ENCODE data around the gene KIF3B.
"Not testable (repeated sequence)": the region's sequence is repeated elsewhere in the genome, so short reads cannot be mapped to it uniquely, and the experiment has no call there.

The KIF3B gene

DNA sequence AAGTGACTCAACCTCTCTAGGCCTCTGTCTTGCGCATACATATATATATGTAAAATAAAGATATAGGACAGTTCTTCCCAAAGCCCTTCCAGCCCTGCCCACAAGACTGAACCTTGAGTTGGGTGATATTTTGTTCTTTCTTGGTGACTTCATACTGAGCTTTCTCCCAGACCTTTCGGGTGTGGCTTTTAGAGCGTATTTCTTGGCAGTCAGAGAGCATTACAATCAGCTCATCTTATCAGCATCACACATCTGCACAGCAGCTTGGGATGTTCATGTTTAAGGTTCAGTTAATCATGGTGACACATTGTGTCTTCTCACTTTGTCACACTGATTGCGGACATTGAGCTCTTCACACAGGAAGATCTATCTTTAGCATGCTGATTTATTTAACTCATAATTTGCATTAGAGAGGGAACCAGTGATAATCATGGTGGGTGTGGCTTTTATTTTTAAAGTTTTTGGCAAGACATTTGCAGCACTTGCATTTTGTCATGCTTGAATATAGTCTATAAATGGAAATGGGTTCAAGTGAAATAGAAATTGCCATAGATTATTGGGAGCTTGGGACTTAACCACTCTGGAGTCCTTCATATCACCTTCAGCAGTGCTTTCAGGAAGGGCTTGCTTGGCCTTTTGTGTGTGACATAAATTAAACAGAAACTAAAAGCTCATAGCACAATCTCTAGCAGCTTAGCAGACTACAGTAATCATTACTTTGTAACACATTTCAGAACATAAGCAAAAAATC is 8.3 kb downstream of the KIF3B start:
- Histone ChIP-seq H3K27ac (ENCODE audit: low read depth, low read length) (no peak overlapping the region), H3K4me1 (ENCODE audit: control insufficient read depth, insufficient read depth, low read length) (no peaks in the 10 kb centered on the region), H3K9me3 (ENCODE audit: control insufficient read depth, insufficient read depth, low read depth, low read length) (no peaks in the 10 kb centered on the region), H3K27me3 (ENCODE audit: control insufficient read depth, insufficient read depth, low read length) (no peaks in the 10 kb centered on the region), H3K36me3 (ENCODE audit: control insufficient read depth, insufficient read depth, low read length) (no peaks in the 10 kb centered on the region), H3K4me3 (ENCODE audit: low read depth, low read length) (no peak overlapping the region), H3K9ac (ENCODE audit: low read length) (no peak overlapping the region)

DNA sequence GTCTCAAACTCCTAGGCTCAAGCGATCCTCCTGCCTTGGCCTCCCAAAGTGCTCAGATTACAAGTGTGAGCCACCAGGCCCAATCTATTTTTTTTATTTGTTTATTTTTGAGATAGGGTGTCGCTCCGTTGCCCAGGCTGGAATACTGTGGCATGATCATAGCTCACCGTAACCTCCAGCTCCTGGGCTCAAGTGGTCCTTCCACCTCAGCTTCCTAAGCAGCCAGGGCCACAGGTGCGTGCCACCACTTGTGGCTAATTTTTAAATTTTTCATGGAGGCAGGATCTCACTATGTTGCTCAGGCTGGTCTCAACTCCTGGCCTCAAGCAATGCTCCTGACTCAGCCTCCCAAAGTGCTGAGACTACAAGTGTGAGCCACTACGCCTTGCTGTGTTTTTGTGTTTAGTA is 9.8 kb downstream of the KIF3B start:
- H3K27me3 ChIP-seq (ENCODE audit: control insufficient read depth, insufficient read depth, low read length), result no peaks in the 10 kb centered on the region
- H3K9me3 ChIP-seq (ENCODE audit: control insufficient read depth, insufficient read depth, low read depth, low read length), result no peaks in the 10 kb centered on the region
- no peaks in the 10 kb centered on the region for H3K4me1 ChIP-seq (ENCODE audit: control insufficient read depth, insufficient read depth, low read length)
- no peak overlapping the region for H3K9ac ChIP-seq (ENCODE audit: low read length)
- no peak overlapping the region for H3K27ac ChIP-seq (ENCODE audit: low read depth, low read length)
- H3K36me3 ChIP-seq (ENCODE audit: control insufficient read depth, insufficient read depth, low read length), result no peaks in the 10 kb centered on the region
- no peak overlapping the region for H3K4me3 ChIP-seq (ENCODE audit: low read depth, low read length)

DNA sequence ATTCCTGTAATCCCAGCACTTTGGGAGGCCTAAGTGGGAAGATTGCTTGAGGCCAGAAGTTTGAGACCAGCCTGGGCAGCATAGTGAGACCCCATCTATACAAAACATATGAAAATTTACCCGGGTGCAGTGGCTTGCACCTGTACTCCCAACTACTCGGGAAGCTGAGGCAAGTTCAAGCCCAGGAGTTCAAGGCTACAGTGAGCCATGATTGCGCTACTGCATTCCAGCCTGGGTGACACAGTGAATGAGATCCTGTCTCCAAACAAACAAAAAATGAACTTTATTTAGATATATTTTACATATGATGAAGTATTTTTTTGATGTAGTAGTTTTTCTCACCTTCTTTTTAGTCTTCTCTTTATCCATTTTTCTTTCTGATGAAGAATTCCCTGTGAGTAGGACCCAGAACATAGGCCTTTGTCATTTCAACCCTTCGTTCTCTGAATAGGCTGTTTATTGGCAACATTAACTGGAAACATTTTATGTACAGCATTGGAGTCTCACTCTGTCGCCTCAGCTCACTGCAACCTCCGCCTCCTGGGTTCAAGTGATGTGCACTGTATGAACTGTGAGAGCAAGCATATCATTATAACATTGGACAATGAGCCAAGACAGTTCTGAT is 10.9 kb downstream of the KIF3B start:
- H3K4me1 ChIP-seq (ENCODE audit: control insufficient read depth, insufficient read depth, low read length), result no peaks in the 10 kb centered on the region
- H3K27ac ChIP-seq (ENCODE audit: low read depth, low read length), result no peak overlapping the region
- no peaks in the 10 kb centered on the region for H3K27me3 ChIP-seq (ENCODE audit: control insufficient read depth, insufficient read depth, low read length)
- H3K4me3 ChIP-seq (ENCODE audit: low read depth, low read length), result no peak overlapping the region
- no peaks in the 10 kb centered on the region for H3K9me3 ChIP-seq (ENCODE audit: control insufficient read depth, insufficient read depth, low read depth, low read length)
- no peak overlapping the region for H3K9ac ChIP-seq (ENCODE audit: low read length)
- no peaks in the 10 kb centered on the region for H3K36me3 ChIP-seq (ENCODE audit: control insufficient read depth, insufficient read depth, low read length)

DNA sequence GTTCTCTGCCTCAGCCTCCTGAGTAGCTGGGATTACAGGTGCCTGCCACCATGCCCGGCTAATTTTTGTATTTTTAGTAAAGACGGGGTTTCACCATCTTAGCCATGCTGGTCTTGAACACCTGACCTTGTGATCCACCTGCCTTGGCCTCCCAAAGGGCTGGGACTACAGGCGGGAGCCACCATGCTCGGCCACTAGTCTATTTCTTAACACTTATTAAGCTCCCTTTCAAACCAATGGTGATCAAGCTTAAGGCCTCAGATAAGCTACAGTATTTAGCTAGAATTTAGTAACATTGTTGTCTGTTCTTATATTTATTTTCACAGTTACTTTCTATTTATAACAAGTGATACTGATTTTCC is 11.8 kb downstream of the KIF3B start:
- not testable (repeated sequence) for H3K27me3 ChIP-seq (ENCODE audit: control insufficient read depth, insufficient read depth, low read length); H3K9me3 ChIP-seq (ENCODE audit: control insufficient read depth, insufficient read depth, low read depth, low read length); H3K4me1 ChIP-seq (ENCODE audit: control insufficient read depth, insufficient read depth, low read length); H3K9ac ChIP-seq (ENCODE audit: low read length); H3K27ac ChIP-seq (ENCODE audit: low read depth, low read length); H3K4me3 ChIP-seq (ENCODE audit: low read depth, low read length); H3K36me3 ChIP-seq (ENCODE audit: control insufficient read depth, insufficient read depth, low read length)

DNA sequence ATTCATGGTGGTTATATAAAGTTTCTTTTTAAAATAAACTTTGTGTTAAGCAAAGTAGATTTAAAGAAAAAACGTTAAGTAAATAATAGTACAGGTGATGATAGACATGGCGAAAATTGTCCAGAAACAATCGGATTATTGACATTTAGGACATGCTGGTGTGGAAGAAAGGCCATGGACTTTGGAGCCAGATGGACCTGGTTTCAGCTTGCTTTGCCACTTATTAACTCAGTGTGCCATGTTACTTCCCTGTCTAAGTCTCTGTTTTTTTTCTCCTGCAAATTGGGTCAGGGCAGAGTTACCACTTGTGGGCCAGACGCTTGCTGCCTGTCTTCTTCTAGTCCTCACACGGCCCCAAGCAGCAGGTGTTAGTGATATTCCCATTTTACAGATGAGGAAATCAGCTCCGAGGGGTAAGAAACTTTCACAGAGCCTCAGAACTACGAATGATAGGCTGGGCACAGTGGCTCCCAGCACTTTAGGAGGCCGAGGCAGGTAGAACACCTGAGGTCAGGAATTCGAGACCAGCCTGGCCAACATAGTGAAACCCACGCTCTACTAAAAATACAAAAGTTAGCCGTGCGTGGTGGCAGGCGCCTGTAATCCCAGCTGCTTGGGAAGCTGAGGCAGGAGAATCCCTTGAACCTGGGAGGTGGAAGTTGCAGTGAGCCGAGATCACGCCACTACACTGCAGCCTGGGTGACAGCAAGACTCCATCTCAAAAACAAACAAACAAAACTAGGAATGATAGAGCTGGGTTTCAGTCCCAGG is 12.4 kb downstream of the KIF3B start:
- H3K9ac ChIP-seq (ENCODE audit: low read length), result no peak overlapping the region
- no peaks in the 10 kb centered on the region for H3K27me3 ChIP-seq (ENCODE audit: control insufficient read depth, insufficient read depth, low read length)
- no peaks in the 10 kb centered on the region for H3K4me1 ChIP-seq (ENCODE audit: control insufficient read depth, insufficient read depth, low read length)
- no peaks in the 10 kb centered on the region for H3K36me3 ChIP-seq (ENCODE audit: control insufficient read depth, insufficient read depth, low read length)
- no peaks in the 10 kb centered on the region for H3K9me3 ChIP-seq (ENCODE audit: control insufficient read depth, insufficient read depth, low read depth, low read length)
- H3K27ac ChIP-seq (ENCODE audit: low read depth, low read length), result no peak overlapping the region
- H3K4me3 ChIP-seq (ENCODE audit: low read depth, low read length), result no peak overlapping the region

DNA sequence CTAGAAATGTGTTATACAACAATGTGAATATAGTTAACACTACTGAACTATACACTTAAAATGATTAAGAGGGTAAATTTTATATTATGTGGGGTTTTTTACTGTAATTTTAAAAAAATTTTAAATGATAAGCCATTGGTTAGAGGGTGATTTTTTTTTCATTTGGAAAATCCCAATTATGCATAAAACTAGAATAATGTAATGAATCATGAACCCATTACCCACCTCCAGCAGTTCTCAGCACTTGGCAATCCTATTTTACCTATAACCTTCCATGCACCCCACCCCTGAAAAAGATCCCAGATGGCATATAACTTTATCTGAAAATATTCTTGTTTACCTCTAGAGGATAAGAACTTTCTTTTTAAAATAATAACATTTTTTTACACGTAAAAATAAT is 13.7 kb downstream of the KIF3B start:
- H3K27me3 ChIP-seq (ENCODE audit: control insufficient read depth, insufficient read depth, low read length), result no peaks in the 10 kb centered on the region
- H3K9ac ChIP-seq (ENCODE audit: low read length), result no peak overlapping the region
- no peaks in the 10 kb centered on the region for H3K36me3 ChIP-seq (ENCODE audit: control insufficient read depth, insufficient read depth, low read length)
- no peak overlapping the region for H3K27ac ChIP-seq (ENCODE audit: low read depth, low read length)
- no peaks in the 10 kb centered on the region for H3K4me1 ChIP-seq (ENCODE audit: control insufficient read depth, insufficient read depth, low read length)
- H3K9me3 ChIP-seq (ENCODE audit: control insufficient read depth, insufficient read depth, low read depth, low read length), result no peaks in the 10 kb centered on the region
- H3K4me3 ChIP-seq (ENCODE audit: low read depth, low read length), result no peak overlapping the region

DNA sequence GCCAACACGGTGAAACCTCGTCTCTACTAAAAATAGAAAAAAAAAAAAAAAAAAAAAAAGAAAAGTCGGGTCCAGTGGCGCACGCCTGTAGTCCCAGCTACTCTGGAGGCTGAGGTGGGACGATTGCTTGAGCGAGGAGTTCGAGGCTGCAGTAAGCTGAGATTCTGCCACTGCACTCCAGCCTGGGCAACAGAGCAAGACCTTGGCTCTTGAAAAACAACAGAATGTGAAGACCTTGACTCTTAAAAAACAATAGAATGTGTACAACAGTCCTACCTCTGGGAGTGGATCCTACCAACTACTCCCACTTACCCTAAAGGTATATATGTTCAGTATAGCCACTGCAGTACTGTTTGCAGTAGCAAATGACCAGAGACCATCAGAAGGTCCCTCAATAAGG is 15.1 kb downstream of the KIF3B start:
- no peaks in the 10 kb centered on the region for H3K36me3 ChIP-seq (ENCODE audit: control insufficient read depth, insufficient read depth, low read length)
- H3K9me3 ChIP-seq (ENCODE audit: control insufficient read depth, insufficient read depth, low read depth, low read length), result no peaks in the 10 kb centered on the region
- no peak overlapping the region for H3K27ac ChIP-seq (ENCODE audit: low read depth, low read length)
- no peaks in the 10 kb centered on the region for H3K4me1 ChIP-seq (ENCODE audit: control insufficient read depth, insufficient read depth, low read length)
- H3K9ac ChIP-seq (ENCODE audit: low read length), result no peak overlapping the region
- H3K27me3 ChIP-seq (ENCODE audit: control insufficient read depth, insufficient read depth, low read length), result no peaks in the 10 kb centered on the region
- H3K4me3 ChIP-seq (ENCODE audit: low read depth, low read length), result no peak overlapping the region

DNA sequence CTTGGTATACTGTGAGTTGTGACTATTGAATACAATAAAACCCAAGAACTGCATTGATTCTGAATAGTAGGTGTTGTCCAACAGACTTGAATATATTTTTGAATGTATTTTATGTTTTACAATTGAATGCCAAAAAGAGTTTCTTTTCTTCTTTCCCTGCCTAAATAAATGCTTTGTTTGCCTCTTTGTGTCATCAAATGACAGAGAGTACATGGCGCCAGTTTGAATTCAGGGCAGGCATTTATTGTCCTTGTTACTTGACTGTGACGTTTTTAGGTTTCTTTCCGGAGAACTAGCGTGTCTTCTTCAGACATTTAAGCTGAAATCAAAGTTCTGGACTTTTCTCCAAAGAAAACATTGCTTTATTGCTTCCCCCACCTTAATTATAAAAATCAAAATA is 16.6 kb downstream of the KIF3B start:
- H3K9me3 ChIP-seq (ENCODE audit: control insufficient read depth, insufficient read depth, low read depth, low read length), result no peaks in the 10 kb centered on the region
- H3K4me1 ChIP-seq (ENCODE audit: control insufficient read depth, insufficient read depth, low read length), result no peaks in the 10 kb centered on the region
- no peaks in the 10 kb centered on the region for H3K27me3 ChIP-seq (ENCODE audit: control insufficient read depth, insufficient read depth, low read length)
- no peak overlapping the region for H3K4me3 ChIP-seq (ENCODE audit: low read depth, low read length)
- no peak overlapping the region for H3K27ac ChIP-seq (ENCODE audit: low read depth, low read length)
- no peaks in the 10 kb centered on the region for H3K36me3 ChIP-seq (ENCODE audit: control insufficient read depth, insufficient read depth, low read length)
- H3K9ac ChIP-seq (ENCODE audit: low read length), result no peak overlapping the region

DNA sequence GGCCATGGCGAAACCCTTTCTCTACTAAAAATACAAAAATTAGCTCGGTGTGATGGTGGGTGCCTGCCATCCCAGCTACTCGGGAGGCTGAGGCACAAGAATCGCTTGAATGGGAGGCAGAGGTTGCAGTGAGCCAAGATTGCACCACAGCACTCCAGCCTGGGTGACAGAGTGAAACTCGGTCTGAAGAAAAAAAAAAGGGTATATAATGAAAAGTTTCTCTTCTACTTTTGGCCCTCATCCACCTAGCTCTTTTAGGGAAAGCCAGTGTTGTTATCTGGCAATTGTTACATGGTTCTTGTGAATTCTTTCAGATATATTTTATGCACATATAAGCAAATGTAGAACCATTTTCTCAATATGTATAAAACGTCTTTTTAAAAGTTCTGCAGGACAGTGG is 19.0 kb downstream of the KIF3B start:
- no peak overlapping the region for H3K4me3 ChIP-seq (ENCODE audit: low read depth, low read length)
- no peak overlapping the region for H3K9ac ChIP-seq (ENCODE audit: low read length)
- no peaks in the 10 kb centered on the region for H3K36me3 ChIP-seq (ENCODE audit: control insufficient read depth, insufficient read depth, low read length)
- no peaks in the 10 kb centered on the region for H3K4me1 ChIP-seq (ENCODE audit: control insufficient read depth, insufficient read depth, low read length)
- H3K27ac ChIP-seq (ENCODE audit: low read depth, low read length), result no peak overlapping the region
- H3K9me3 ChIP-seq (ENCODE audit: control insufficient read depth, insufficient read depth, low read depth, low read length), result no peaks in the 10 kb centered on the region
- no peaks in the 10 kb centered on the region for H3K27me3 ChIP-seq (ENCODE audit: control insufficient read depth, insufficient read depth, low read length)

DNA sequence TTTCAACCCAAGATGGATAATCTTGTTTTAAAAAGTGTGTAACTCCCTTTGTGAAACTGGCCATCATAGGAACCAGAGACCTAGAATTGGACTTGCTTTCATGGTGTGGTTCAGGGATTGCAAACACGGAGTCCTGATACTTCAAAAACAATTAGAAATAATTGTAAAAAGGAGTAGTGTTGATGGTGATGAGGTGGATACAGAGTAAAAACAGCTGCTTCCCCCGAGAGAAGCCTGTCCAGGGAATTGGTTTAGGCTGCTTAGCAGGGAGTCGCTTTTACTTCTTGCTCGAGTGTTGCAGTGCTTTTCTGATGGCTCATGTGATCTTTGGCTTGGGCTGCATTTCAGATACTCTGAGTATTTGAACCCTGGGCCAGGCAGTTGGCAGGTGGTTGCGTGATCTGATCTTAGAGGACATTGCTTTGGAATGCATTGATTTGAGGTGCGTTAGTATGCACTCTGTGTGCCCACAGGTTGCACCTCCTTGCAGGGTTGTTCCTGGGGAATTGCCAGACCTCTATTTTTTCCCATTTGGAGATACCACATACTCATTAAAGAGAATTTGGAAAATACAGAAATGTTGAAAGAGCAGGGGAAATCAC is 19.5 kb downstream of the KIF3B start:
- no peak overlapping the region for H3K4me3 ChIP-seq (ENCODE audit: low read depth, low read length)
- H3K4me1 ChIP-seq (ENCODE audit: control insufficient read depth, insufficient read depth, low read length), result no peaks in the 10 kb centered on the region
- no peak overlapping the region for H3K27ac ChIP-seq (ENCODE audit: low read depth, low read length)
- H3K27me3 ChIP-seq (ENCODE audit: control insufficient read depth, insufficient read depth, low read length), result no peaks in the 10 kb centered on the region
- no peaks in the 10 kb centered on the region for H3K36me3 ChIP-seq (ENCODE audit: control insufficient read depth, insufficient read depth, low read length)
- H3K9ac ChIP-seq (ENCODE audit: low read length), result no peak overlapping the region
- no peaks in the 10 kb centered on the region for H3K9me3 ChIP-seq (ENCODE audit: control insufficient read depth, insufficient read depth, low read depth, low read length)

DNA sequence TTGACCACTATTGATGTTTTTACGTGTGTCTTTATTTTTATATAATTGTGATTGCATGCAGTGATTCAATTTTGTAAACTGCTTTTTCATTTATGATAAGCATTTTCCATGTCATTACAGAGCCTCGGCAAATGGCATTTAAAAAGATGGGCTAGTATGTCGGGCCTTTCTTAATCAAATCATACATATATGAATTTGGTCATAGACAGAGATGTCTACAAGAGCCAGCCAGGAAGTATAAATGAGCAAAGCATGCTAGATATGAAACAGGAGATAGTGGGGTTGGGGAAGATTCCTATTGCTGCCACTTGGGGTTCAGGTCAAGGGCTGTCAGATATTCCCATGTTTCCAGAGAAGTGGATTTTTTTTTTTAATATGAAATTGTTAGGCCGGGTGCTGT is 20.0 kb downstream of the KIF3B start:
- no peak overlapping the region for H3K27ac ChIP-seq (ENCODE audit: low read depth, low read length)
- no peaks in the 10 kb centered on the region for H3K27me3 ChIP-seq (ENCODE audit: control insufficient read depth, insufficient read depth, low read length)
- H3K4me1 ChIP-seq (ENCODE audit: control insufficient read depth, insufficient read depth, low read length), result peaks cover 1% of the 10 kb centered on the region; the same call in 1 of the 2 replicates
- H3K4me3 ChIP-seq (ENCODE audit: low read depth, low read length), result no peak overlapping the region
- no peaks in the 10 kb centered on the region for H3K36me3 ChIP-seq (ENCODE audit: control insufficient read depth, insufficient read depth, low read length)
- no peaks in the 10 kb centered on the region for H3K9me3 ChIP-seq (ENCODE audit: control insufficient read depth, insufficient read depth, low read depth, low read length)
- no peak overlapping the region for H3K9ac ChIP-seq (ENCODE audit: low read length)
